Measurements from ENCODE around the gene PLA2G2E.

The PLA2G2E gene

DNA sequence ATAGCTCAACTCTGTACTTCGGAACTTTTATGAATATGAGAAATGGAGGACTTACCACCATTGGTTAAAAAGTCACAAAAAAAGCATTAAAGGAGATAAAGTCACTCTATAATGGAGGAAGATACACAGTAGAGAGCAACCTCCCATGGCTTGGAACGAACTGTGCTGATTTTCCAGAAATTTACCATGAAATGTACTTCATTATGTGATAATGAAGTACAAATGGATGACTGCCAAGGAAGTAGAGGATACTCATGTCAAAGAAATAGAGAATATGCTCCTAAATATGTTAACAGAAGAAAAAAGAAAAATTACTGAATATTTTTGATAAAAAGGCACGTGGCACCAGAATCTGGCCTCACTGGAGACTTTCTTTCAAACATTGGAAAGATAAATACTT is 23.6 kb upstream of the PLA2G2E start:
- Histone ChIP-seq H3K36me3 (no peaks in the 10 kb centered on the region), H3K4me3 (ENCODE audit: low read depth, low read length) (no peak overlapping the region), H3K27me3 (no peaks in the 10 kb centered on the region), H3K9me3 (no peaks in the 10 kb centered on the region), H3K4me1 (no peaks in the 10 kb centered on the region)
- TF ChIP-seq, protein P1, sequence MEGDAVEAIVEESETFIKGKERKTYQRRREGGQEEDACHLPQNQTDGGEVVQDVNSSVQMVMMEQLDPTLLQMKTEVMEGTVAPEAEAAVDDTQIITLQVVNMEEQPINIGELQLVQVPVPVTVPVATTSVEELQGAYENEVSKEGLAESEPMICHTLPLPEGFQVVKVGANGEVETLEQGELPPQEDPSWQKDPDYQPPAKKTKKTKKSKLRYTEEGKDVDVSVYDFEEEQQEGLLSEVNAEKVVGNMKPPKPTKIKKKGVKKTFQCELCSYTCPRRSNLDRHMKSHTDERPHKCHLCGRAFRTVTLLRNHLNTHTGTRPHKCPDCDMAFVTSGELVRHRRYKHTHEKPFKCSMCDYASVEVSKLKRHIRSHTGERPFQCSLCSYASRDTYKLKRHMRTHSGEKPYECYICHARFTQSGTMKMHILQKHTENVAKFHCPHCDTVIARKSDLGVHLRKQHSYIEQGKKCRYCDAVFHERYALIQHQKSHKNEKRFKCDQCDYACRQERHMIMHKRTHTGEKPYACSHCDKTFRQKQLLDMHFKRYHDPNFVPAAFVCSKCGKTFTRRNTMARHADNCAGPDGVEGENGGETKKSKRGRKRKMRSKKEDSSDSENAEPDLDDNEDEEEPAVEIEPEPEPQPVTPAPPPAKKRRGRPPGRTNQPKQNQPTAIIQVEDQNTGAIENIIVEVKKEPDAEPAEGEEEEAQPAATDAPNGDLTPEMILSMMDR (IDR thresholded peaks at IDR 0.05; ENCODE audit: low read depth, low read length): no peak
- DNase-seq: no peak

DNA sequence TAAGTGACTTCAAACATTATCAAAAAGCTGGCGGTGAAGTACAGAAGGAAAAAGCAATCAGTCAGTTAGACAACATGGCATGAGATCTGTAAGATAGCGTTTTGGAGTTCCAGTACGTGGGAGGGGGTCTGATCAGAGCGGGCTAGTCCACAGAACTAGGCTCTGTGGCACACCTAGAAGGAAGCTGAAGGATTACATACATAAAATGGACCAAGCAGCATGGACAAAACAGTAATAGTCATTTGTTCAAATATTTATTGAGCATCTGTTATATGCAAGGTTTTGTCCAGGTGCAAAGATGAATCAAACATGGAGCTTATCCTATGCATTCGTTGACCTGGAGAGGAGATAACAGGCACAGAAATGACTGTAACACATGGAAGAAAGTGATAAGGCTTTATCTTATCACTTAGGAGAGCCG is 22.9 kb upstream of the PLA2G2E start:
- no peak for DNase-seq
- H3K4me1 ChIP-seq: no peaks in the 10 kb centered on the region
- H3K36me3 ChIP-seq: no peaks in the 10 kb centered on the region
- no peaks in the 10 kb centered on the region for H3K27me3 ChIP-seq
- no peaks in the 10 kb centered on the region for H3K9me3 ChIP-seq
- no peak overlapping the region for H3K4me3 ChIP-seq (ENCODE audit: low read depth, low read length)
- TF ChIP-seq, protein P1 (IDR thresholded peaks at IDR 0.05; ENCODE audit: low read depth, low read length): no peak

DNA sequence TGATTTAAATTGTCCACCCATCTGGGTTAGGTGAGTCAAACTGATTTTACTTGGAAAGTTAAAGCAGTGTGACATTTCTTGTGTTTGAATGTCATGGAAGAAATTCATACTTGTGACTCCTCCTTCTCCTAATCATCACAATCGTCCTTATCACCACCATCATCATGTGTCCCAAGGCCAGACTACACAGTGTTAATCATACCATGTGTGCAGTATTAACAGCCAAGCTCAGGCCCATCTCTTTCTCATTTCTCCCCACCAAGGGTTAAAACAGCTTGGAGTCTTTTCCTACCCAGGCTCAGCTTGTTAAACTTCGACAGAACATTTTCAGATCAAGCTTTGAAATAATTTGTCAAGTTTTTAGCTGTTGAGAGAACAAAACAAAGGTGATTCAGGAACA is 22.5 kb upstream of the PLA2G2E start:
- no peaks in the 10 kb centered on the region for H3K9me3 ChIP-seq
- no peaks in the 10 kb centered on the region for H3K4me1 ChIP-seq
- H3K4me3 ChIP-seq (ENCODE audit: low read depth, low read length): no peak overlapping the region
- no peaks in the 10 kb centered on the region for H3K36me3 ChIP-seq
- no peak for DNase-seq
- no peaks in the 10 kb centered on the region for H3K27me3 ChIP-seq
- TF ChIP-seq, protein P1 (IDR thresholded peaks at IDR 0.05; ENCODE audit: low read depth, low read length): no peak

DNA sequence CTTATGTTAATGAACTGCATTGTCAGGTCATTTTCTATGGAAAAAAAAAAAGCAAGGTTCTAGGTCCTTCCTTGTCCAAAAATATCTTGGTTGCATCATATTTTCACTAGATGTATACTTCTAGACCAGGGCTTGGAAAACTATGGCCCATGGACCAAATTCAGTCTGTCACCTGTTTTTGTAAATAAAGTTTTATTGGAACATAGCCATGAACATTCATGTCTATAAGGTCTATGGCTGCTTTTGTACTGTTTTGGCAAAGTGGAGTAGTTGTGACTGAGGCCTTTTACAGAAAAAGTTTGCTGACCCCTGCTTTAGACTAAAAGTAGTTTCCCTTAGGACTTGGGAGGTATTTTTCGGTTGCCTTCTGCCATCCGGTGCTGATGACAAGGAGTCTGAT is 19.2 kb upstream of the PLA2G2E start:
- Histone ChIP-seq H3K27me3 (no peaks in the 10 kb centered on the region), H3K9me3 (no peaks in the 10 kb centered on the region), H3K4me3 (ENCODE audit: low read depth, low read length) (no peak overlapping the region), H3K4me1 (no peaks in the 10 kb centered on the region), H3K36me3 (no peaks in the 10 kb centered on the region)
- TF ChIP-seq, protein P1 (IDR thresholded peaks at IDR 0.05; ENCODE audit: low read depth, low read length): no peak
- DNase-seq: no peak

DNA sequence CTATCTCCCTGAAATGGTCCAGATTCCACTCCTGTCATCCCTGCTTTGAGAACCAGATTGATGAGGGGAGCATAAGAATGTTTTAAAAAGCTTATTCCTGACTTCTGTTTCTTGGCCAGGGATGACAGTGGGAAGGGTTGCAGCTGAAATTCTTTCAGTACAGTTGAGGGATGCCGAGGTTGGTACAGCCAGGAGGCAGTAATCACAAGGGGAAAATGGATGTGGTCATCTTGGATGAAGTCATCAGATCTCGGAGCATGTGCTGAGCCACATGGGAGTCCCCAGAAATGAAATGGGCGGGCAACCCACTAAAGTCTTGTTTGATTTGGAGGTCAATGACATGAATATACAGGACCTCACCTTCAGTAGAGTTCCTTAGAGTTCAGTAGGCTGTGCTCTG is 18.7 kb upstream of the PLA2G2E start:
- Histone ChIP-seq H3K4me1 (no peaks in the 10 kb centered on the region), H3K4me3 (ENCODE audit: low read depth, low read length) (no peak overlapping the region), H3K36me3 (no peaks in the 10 kb centered on the region), H3K9me3 (no peaks in the 10 kb centered on the region), H3K27me3 (no peaks in the 10 kb centered on the region)
- no peak for DNase-seq
- TF ChIP-seq, protein P1 (IDR thresholded peaks at IDR 0.05; ENCODE audit: low read depth, low read length): no peak

DNA sequence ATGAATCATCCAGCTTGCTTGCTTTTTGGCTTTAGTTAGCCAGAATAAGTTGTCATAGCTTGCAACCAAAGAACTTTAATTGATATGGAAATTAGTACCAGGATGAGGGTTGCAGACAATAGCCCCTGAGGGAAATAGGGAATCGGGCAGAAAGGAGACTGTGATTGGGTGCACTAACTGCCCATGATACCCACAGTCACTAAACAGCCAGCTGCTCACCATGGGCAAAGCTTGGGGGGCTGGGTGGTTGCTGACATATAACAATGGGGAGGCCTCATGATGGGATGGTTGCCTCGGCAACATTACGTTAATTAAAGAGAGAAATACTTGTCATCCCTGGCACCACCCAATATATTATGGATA is 17.8 kb upstream of the PLA2G2E start:
- no peaks in the 10 kb centered on the region for H3K27me3 ChIP-seq
- no peaks in the 10 kb centered on the region for H3K36me3 ChIP-seq
- H3K4me1 ChIP-seq: no peaks in the 10 kb centered on the region
- DNase-seq: no peak
- TF ChIP-seq, protein P1 (IDR thresholded peaks at IDR 0.05; ENCODE audit: low read depth, low read length): no peak
- H3K9me3 ChIP-seq: no peaks in the 10 kb centered on the region
- H3K4me3 ChIP-seq (ENCODE audit: low read depth, low read length): no peak overlapping the region

Data from BE2C (cell line).